HG03575 (cell line): ENCODE data around the gene PER2.

Experiments
- ATAC-seq: cut with Tn5 transposase; IDR thresholded peaks from one replicate; pipeline ENCODE4 v1.9.1; 2021; ENCODE audit not compliant: unreplicated experiment, insufficient number of reproducible peaks, low FRiP score; ENCODE audit errors: extremely low read depth

Gene PER2

GRCh38 chr2:238220274-238220891, 68.0 kb downstream of the PER2 start:
- no peak for ATAC-seq

DNA sequence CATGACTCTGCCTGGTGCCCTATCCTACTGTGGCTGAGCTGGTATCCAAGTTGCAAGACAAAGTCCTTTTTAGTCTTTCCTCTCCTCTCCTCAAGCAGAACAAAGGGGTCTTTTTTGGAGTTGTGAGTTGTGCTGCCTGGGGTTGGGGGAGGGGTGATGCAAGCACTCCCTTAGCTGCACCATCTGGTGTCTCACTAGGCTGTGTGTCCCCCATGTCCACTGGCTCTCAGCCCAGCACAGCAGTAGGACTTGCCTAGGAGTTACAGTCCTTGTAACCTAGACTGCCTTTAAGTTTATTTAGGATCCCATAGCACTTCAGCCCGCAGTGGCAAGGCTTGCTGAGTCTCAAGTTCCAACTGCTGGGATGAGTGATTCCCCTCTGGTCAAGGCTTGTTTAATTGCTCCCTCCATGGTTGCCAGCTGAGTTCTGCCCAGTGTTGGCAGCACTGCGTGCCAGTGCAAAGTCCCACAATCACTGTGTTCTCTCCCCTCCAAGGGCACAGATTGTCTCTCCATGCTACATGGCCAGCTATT, 71.7 kb downstream of the PER2 start:
- ATAC-seq = no peak

- no peak for ATAC-seq
These were observed 81.4 kb downstream of the PER2 start for GRCh38 chr2:238207006-238207405.

DNA sequence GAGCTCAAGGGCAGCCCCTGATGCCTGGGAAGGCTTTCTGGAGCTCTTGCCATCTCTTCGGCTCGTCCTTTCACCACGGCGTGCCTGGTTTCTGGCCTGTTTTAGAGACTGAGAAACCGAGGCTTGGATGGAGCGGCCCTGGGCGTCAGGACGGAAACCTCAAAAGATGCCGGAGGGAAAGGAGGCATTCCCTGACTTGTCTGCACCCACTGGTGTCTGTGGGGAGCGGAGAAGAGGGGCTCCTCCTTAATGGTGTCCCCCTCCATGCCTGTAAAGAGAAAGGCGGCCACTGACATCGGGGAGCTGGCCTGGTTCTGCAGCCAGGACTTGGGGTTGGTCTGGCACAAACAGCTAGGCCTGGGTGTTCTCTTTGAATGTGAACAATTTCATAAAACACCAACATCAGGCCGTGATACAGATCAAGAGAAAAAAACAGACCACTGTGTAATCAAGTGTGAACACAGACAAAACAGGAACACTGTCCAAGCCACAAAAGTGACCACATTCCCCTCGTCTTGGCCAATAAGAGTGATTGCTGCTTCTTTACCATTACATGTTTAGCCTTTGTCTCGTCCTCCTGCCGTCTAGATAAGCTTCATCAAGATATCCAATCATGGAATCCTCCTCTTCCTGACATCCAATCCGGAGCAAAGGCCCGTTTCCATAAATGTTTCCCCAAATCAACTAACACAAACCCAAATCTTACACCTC, 84.3 kb downstream of the PER2 start:
- no peak for ATAC-seq

DNA sequence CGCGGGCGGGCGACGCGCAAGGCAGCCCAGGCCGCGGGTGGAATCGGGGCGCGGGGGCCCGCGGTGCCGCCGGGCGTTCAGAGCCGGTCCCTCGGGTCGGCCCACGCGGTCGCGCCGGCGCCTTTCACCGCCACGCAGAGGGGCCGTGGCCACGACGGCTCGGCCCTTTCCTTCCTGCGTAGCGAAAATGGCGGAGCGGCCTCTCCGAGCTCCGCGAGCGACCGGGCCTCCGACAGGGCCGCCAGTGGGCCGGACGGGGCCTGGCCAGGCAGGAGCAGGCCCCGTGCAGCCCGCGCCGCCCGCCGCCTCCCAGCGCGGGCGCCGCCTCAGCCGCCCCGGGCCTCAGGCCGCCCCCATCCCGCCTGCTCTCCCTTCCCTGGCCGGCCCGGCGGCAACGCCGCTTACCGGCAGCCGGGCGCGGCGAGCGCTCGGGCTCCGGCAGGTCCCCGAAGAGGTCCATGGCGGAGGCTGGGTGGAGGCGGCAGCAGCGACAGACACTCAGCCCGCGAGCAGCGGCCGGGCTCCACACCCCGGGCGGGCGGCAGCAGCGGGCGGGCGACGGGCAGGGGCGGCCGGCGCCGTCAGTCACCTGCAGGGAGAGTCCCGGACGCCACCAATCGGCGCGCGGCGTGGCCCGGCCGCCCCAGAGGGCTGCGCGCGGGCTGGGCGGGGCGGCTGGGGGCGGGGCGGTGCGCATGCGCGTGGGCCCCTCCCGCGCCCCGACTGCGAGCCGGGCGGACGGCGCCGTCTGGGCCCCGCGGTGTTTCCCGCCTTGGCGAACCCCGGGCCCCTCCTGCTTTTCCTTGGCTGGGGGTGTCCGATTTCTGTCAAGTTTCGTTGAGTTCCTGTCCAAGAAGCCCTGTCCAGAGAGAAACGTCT, 85.1 kb downstream of the PER2 start, which contains the start of gene ILKAP:
ILKAP (minus strand) TSS at position 602 of the 879 bp plus-strand sequence; CDS start at position 460, 142 bp downstream.
- no peak for ATAC-seq

DNA sequence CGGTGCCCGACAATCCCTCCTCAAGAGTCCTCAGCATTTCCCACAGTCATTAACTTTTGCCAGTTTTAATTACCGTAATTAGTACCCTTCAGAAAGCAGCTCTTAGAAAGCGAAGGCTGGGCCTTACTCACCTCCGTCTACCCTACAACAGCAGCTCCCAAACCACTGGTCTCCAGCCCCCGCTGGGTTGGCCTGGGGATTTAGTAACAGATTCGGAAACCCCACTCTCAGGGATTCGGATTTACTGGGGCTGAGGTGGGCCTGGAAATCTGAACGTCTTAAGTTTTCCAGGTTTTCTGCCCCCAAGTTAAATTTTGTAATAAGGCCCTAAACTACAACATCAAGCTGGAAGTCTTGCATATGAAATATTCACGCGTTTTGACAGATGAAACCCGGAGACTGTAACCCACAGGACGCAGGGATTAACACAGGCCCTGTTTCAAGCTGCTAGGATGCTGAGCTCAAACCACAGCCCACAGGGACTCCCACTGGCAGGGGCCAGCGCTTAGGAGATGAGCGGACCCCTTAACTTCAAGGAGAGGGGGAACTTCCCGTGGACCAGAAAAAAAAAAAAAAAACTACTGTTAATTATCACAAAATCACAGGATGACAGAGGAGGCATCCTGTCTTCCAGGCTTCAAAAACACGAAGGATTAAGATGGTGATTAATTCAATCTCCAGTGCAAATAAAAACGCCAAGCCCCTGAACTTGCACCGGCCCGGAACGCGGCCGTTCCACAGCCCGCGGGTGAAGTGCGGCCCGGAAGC, 85.9 kb downstream of the PER2 start:
- ATAC-seq = no peak
